GM19023 (cell line): ENCODE data around the gene BAZ2B.

ENCODE experiments used
- ATAC-seq: cut with Tn5 transposase; IDR thresholded peaks from one replicate; pipeline ENCODE4 v1.9.1; 2021; ENCODE audit warnings: mild to moderate bottlenecking, moderate library complexity; ENCODE audit not compliant: unreplicated experiment

The BAZ2B gene

GRCh38 chr2:159573846-159574606 lies 42.3 kb downstream of the BAZ2B start:
- no peak for ATAC-seq

- no peak for ATAC-seq
These were observed 43.1 kb downstream of the BAZ2B start for GRCh38 chr2:159573294-159573693.

DNA sequence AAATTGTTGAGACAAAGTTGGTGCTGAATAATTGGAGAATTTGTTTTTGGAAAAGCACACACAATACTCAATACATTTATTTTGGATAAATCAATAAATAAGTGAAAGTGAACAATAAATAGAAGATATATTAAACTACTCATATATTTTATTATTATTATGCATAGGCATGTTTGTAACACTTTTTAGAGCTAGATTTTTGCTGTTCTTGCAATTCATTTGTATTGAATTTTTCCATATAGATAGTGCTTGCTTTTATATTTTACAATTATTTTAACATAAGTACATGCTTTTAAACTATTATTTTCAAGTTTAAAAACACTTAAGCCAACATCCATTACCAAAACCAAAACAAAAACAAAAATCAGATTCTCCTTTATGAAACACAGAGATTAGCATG lies 43.9 kb downstream of the BAZ2B start:
- ATAC-seq: no peak

DNA sequence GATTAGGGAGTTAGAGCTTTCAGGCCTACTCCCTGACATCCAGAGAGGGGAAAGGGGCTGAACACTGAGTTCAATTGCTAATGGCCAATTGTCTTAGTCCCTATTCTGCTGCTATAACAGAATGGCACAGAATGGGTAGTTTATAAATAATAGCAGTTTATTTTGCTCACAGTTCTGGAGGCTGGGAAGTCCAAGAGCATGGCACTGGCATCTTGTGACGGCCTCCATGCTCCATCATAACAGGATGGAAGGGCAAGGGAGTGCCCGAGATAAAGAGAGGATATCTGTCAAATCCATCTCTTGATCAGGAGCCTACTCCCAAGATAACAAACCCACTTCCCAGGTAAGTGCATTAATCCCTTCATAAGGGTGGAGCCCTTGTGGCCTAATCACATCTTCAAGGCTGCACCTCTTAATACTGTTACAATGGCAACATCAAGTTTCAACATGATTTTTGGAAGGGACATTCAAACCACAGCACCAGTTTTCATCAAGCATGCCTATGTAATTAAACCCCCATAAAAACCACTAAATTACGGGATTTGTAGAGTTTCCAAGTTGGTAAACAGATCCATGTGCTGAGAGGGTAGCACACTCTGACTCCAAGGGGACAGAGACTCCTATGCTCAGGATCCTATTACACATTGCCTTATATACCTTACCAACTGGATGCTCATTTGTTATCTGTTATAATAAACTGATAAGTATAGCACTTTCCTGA lies 44.6 kb downstream of the BAZ2B start:
- ATAC-seq: no peak

DNA sequence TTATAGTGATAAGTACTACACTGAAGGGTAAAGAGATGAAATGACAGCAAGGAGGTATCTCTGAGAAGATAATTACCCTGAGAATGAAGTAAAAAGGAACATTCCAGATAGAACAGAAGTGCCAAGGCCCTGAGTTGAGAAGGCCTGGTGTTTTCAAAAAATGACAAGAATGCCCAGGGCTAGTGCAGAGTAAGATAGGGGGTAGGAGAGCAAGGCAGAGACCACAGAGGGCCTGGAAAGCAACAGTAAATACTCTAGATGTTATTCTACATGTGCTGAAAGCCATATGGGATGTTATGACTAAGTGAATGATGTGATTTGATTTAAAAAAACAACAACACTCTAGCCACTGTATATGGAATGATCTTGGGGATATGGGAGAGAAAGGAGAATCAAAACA lies 52.3 kb downstream of the BAZ2B start:
- ATAC-seq: no peak

- ATAC-seq: no peak
These were observed 54.1 kb downstream of the BAZ2B start for GRCh38 chr2:159562248-159562647.

DNA sequence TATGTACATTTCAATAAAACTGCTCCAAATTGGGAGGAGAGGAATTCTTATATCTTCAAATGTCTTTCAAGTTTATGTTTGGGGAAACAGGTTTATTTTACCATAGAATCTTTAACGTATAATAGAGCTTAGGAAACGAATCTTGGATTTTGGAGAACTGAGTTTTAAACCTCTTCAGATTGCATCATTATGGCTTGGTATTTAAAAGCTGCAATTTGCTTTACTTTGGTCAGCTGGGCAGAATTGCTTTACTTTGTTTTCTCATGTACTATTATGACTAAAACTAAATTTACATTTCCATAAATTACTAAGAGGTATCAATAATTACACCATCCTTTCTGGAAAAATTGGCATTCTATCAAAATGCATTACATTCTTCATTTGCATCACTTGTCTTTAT lies 54.6 kb downstream of the BAZ2B start:
- no peak for ATAC-seq

DNA sequence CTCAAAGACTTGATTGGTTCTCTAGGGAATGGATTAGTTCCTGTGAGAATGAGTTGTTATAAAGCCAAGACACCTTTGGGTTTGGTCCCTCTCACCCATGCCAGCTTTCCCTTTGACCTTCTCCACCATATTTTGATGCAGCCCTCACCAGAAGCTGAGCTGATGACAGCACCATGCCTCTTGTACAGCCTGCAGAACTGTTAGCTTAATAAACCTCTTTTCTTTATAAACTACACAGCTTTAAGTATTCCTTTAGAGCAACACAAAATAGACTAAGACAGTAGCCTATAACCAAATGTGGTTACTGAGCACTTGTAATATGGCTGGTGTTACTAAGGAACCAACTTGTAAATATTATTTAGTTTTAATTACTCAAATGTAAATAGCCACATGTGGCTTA lies 55.1 kb downstream of the BAZ2B start:
- no peak for ATAC-seq

- ATAC-seq: no peak
These were observed 57.3 kb downstream of the BAZ2B start for GRCh38 chr2:159559034-159559433.

- ATAC-seq: no peak
These were observed 57.9 kb downstream of the BAZ2B start for GRCh38 chr2:159558479-159558878.

DNA sequence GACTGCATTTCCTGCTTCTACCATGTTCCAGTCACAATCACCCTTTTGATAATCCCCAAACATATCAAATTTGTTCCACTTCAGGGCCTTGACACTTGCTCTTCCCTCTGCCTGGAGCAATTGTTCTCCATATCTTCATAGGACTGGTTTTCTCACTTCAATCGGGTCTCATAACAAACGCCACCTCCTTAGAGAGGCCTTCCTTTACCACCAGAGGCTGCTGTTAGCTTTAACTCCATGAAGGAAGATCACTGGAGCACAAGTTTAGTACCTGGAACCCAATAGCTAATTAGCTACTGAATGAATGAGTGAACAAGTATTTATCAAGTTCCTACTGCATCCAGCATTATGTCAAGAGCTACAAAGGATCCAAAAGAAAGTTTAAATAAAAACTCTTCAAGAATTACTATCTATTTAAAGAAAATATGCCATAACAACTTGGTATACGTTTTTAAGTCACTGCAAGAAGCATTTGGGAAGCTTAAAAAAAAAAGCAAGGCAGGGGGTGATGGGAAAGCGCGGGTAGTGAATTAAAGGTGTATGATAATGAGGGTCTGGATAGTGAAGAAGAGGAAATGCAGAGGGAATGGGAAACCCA lies 58.8 kb downstream of the BAZ2B start:
- no peak for ATAC-seq

DNA sequence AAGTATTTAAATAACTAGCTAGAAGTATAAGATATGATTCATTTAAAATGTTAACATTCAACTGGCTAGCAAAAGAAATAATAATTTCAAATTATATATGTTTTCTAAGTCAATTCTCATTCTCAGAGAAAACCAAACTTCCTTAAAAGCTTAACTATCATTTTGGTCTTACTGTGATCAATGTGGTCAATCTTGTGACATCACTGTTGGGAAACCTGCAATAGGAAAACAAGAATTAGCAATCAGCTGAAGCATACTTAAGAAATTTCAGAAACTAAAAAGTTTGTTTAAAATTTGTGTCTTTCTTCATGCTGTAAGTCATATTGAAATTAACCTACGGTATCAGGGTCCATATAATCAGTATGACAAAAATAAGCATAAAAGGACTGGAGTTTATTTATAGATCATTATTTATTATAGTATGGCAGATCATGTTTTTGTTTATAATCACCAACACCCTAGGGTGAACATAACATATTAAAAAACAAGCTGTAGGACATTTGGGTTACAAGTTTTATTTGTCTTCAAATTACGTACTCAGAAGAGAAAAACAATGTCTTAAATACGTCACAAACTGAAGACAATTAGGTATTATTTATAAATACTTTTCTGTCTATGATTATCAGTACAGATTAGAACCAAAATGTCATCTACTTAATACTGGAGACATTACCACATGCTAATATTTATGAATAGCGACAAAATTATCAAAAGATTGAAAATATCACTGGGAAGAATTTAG lies 60.5 kb downstream of the BAZ2B start:
- ATAC-seq: no peak

- no peak for ATAC-seq
These were observed 62.6 kb downstream of the BAZ2B start for GRCh38 chr2:159553727-159554126.

- no peak for ATAC-seq
These were observed 64.5 kb downstream of the BAZ2B start for GRCh38 chr2:159551806-159552205.

DNA sequence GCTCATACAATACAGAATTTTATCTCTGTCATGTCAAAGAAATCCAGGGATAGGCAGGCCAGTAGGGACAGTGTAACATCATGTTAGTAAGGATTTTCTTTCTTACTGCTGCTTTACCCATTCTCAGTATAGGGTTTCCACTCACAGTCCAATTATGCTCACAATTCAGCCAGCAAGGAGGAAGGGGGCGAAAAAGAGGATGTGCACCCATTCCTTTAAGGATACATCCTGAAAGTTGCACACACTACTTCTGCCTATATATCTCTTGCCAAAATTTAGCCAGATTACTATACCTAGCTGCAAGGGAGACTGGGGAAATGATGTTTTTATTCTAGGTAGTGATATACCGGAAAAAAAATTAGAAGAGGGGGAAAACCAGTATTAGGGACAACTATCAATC lies 66.1 kb downstream of the BAZ2B start:
- ATAC-seq: no peak

DNA sequence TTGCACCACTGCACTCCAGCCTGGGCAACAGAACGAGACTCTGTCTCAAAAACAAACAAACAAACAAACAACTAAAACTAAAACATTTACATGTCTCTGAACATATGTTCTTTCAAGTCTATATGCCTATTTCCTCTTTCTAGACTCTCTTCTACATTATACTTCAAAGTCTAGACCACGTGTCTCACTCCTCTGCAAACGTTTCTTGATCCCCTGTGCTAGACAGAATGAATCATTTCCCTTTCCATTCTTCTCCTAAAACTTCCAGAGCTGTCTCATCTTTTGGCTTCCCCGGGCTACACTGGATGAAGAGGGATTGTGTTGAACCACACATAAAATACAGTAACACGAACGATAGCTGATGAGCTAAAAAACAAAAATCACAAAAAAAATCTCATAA lies 67.1 kb downstream of the BAZ2B start:
- no peak for ATAC-seq

DNA sequence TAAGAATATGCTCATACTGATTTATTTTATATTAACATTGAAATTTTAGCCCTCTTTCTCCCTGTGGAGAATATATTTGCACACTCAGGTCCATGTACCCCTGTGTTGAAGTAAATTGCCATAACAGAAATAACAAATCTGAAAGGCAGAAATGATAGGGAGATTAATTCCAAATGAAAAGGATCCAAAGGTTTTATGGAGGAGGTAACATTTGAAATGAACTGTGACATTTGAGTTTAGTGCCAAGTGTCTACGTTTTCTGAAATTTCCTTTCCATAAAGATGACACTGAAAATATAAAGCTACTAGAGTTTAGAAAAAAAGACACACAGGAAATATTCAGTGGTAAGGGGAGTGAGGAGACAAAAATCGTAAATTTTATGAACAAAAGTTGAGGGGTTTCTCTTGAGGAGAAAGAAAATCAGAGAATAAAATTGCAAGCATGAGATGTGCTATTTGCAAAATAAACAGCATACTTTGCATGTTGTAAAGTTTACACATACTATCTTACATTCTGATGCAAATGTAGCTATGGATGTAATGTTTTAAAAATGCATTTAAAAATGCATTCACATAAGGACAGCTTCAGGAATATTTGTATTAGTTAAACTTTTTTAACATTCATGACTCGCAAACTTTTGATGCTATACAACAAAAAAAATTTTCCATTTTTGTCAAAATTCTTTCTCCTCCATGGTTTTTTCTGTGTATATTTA lies 69.5 kb downstream of the BAZ2B start:
- no peak for ATAC-seq

GRCh38 chr2:159546039-159546438 lies 70.3 kb downstream of the BAZ2B start:
- ATAC-seq: no peak

- ATAC-seq: no peak
These were observed 71.3 kb downstream of the BAZ2B start for GRCh38 chr2:159545085-159545484.

- ATAC-seq: no peak
These were observed 74.2 kb downstream of the BAZ2B start for GRCh38 chr2:159542101-159542500.

DNA sequence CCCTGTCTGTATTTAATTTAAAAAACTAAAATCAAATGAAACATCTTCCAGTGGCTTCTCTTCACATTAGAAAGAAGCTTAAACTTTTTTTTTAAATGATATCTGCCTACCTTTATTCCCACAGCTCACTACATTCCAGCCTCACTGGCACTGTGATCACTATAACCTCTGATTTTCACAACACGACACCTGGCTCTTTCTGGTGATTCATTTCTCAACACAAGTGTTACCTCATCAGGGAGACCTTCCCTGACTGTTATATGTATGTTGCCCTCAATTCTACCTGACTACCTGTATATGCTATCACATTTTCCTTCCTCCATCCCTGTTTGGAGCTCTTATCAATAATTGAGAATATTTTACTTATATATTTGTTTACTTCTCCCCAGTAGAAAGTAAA lies 76.6 kb downstream of the BAZ2B start:
- no peak for ATAC-seq
